ENCODE results near the gene CACUL1.

DNA sequence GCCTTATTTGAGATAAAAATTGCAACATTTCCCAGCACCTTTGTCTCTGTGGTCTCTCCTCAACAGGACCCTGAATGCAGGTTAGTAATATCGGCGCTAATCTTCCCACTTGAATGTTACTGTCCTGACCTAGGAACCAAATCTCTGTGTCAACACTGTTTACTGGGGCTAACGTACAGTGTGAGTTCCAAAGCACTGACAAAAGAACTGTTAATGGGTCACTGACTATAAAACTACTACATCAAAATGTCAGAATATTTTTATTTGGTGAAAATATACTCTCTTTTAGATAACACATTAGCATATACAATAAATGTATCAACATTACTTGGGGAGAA, 33.3 kb downstream of the CACUL1 start:
- TF ChIP-seq POLR2A (IDR thresholded peaks at IDR 0.05; ENCODE audit: low read depth, low read length) (no peak), POLR2AphosphoS5 (IDR thresholded peaks at IDR 0.05; ENCODE audit: low read depth, low read length) (no peak)

Data from GM12892 (cell line).